ENCODE data around the gene FUT3. TPM values are rescaled to one million over a fixed set of nuclear protein-coding genes. Genes with fewer than 3 reads are reported as not detected.

Gene FUT3
- total and polyA plus RNA-seq, 2 of the 4 experiments (the other 2 are of a cell fraction), result not detected

DNA sequence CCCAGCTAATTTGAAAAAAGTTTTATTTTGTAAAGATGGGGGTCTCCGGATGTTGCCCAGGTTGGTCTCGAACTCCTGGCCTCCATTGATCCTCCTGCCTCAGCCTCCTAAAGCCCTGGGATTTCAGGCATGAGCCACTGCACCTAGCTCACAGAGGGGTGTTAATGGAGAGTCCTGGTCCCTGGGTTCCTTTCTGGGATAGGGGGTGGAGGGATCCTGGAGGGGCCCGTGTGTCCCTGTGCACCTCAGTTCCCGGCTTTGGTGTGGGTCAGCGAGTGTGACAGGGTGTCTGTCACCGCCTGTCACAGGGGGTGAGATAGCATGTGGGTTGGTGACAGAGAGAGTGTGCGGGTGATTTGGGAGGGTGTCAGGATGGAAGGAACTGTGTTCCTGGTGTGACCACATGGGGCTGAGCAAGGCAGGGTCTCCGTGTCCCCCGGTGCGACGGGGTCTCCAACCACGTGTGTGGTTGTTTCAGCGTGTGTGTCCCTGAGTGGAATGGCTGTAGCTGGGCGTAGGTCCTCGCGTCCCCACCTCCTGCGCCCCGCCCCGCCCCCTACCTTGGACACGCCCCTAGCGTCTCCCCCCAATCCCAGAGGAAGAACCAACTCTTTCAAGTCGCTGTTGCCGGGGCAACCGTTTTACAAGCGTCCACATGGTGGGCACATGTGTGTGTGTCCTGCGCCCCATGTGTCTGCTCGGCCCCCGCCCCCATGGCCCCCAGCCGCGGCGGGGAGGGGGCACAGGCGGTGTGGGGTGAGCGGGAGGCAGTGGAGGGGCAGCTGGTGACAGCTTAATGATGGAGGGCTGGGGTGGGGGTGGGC lies 49.2 kb downstream of the FUT3 start:
- TF ChIP-seq BHLHE40 (IDR thresholded peaks at IDR 0.05; ENCODE audit: low read depth, low read length), result no peak
- no peak for TF ChIP-seq CEBPB (IDR thresholded peaks at IDR 0.05; ENCODE audit: low read depth, low read length)
- TF ChIP-seq FOS (IDR thresholded peaks at IDR 0.05; ENCODE audit: low read depth, low read length), result no peak
- peak; percentile 65; the same call in 1 of the 2 replicates for TF ChIP-seq MXI1 (IDR thresholded peaks at IDR 0.05; ENCODE audit: borderline replicate concordance, low read depth, low read length)
- no peak for TF ChIP-seq NFE2L2 (IDR thresholded peaks at IDR 0.05; ENCODE audit: low read depth, low read length)
- TF ChIP-seq RFX5 (IDR thresholded peaks at IDR 0.05; ENCODE audit: low read depth, low read length), result no peak
- TF ChIP-seq, protein P1, sequence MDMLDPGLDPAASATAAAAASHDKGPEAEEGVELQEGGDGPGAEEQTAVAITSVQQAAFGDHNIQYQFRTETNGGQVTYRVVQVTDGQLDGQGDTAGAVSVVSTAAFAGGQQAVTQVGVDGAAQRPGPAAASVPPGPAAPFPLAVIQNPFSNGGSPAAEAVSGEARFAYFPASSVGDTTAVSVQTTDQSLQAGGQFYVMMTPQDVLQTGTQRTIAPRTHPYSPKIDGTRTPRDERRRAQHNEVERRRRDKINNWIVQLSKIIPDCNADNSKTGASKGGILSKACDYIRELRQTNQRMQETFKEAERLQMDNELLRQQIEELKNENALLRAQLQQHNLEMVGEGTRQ (IDR thresholded peaks at IDR 0.05; ENCODE audit: low read depth, low read length), result no peak
- no peak for TF ChIP-seq CHD1 (IDR thresholded peaks at IDR 0.05; ENCODE audit: low read depth, low read length)
- no peak for TF ChIP-seq MAZ (IDR thresholded peaks at IDR 0.05; ENCODE audit: borderline replicate concordance, low read depth, low read length)
- ATAC-seq (ENCODE audit: low read depth) (no peak), DNase-seq (peak; percentile 12)
- Histone ChIP-seq H2AFZ (replicated peaks; ENCODE audit: low read length, poor library complexity) (peak overlapping the region; percentile 75), H3K23ac (ENCODE audit: low read depth, low read length) (peak overlapping the region; percentile 24; the same call in 1 of the 2 replicates), H3K56ac (ENCODE audit: extremely low read depth, insufficient read depth, low read length) (no peak overlapping the region), H4K5ac (ENCODE audit: low read depth, low read length) (no peak overlapping the region), H2BK20ac (ENCODE audit: low read depth, low read length) (no peak overlapping the region), H3K9me3 (ENCODE audit: control insufficient read depth, insufficient read depth, low read length) (no peaks in the 10 kb centered on the region), H4K20me1 (ENCODE audit: insufficient read depth, low read length) (no peaks in the 10 kb centered on the region), H3K79me1 (ENCODE audit: low read depth in 1 of 2, low read length in 2 of 2) (no peaks in the 10 kb centered on the region), H4K8ac (ENCODE audit: low read depth in 2 of 2, low read length in 2 of 2) (no peak overlapping the region), H3K14ac (replicated peaks; ENCODE audit: low read depth, low read length) (no peak overlapping the region), H2BK120ac (ENCODE audit: low read depth, low read length) (no peak overlapping the region), H3K4me2 (ENCODE audit: low read depth, low read length) (no peak overlapping the region; the same call in 1 of the 2 replicates), H3K4me3 (ENCODE audit: insufficient read depth, low read depth, low read length) (no peak overlapping the region), H3K4me1 (ENCODE audit: control insufficient read depth, insufficient read depth, low read length) (peaks cover 3% of the 10 kb centered on the region; the same call in 1 of the 2 replicates), H2AK5ac (ENCODE audit: low read depth, low read length) (peak overlapping the region; percentile 67; the same call in 1 of the 2 replicates), H3K9ac (ENCODE audit: low read depth, low read length) (no peak overlapping the region), H3K4ac (ENCODE audit: low read depth, low read length) (no peak overlapping the region), H3K27ac (ENCODE audit: insufficient read depth, low read length) (no peak overlapping the region), H2BK5ac (ENCODE audit: low read depth, low read length, poor library complexity, severe bottlenecking) (no peak overlapping the region), H2BK15ac (ENCODE audit: low read depth, low read length) (no peak overlapping the region), H3K18ac (ENCODE audit: low read depth, low read length) (no peak overlapping the region), H4K91ac (ENCODE audit: insufficient read depth, low read depth, low read length) (no peak overlapping the region), H2AK9ac (replicated peaks; ENCODE audit: low read depth, low read length, poor library complexity) (peak overlapping the region; percentile 3), H3K27me3 (ENCODE audit: control insufficient read depth, insufficient read depth, low read length) (peaks cover 37% of the 10 kb centered on the region), H3K9me1 (ENCODE audit: insufficient read depth, low read length) (no peaks in the 10 kb centered on the region), H3K36me3 (ENCODE audit: control insufficient read depth, insufficient read depth, low read length) (no peaks in the 10 kb centered on the region)
- dilution Hi-C loops (cut with HindIII; ENCODE audit: low sequenced_read_pairs, unreplicated experiment) (no loop called here), in situ Hi-C loops (cut with MboI; ENCODE audit: low sequenced_read_pairs) (loop anchor here (5.0 to 10.0 kb wide), 2 partner anchors 90 to 223 kb away; no protein-coding TSS in a partner anchor), intact Hi-C loops (cut with micrococcal nuclease) (loop anchor here (5.0 to 10.0 kb wide), 2 partner anchors 163 to 220 kb away; no protein-coding TSS in a partner anchor)
- ChIA-PET POLR2A (ENCODE audit: unreplicated experiment) (no interaction called here), CTCF (no interaction called here)
- no TSS peak for BruUV-seq (replicated peaks)
- WGBS, 2 experiments (ENCODE audit: extremely low coverage in 2 of 2, insufficient read length in 1 of 2), result no CpG with 5 or more reads among the region's 33 CpGs
